ENCODE measurements around the gene EPHB1. TPM values are rescaled to one million over a fixed set of nuclear protein-coding genes. Genes with fewer than 3 reads are reported as not detected.

The EPHB1 gene
- total and polyA plus RNA-seq, 4 donors = 0.23 to 1.7 (median 0.52) TPM

DNA sequence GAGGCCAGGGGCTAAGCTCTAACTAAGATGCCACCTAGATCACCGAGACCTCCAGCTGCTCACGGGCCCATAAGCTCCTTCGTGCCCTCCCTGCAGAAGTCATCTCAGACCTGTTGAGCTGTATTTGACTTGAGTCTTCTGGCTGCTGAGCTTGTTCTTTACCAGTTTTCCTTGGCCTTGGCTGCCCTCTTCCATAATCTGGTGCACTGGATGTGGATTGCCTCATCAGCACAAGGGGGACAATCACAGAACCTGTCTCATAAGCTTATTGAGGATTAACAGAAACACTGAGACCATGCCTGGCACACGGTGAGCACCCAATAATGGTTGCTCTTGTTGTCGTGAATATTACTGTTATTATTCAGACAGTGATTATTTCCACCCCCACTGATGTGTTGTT, 101.1 kb downstream of the EPHB1 start:
- no peak overlapping the region for H3K4me3 ChIP-seq (ENCODE audit: low read depth in 1 of 3, low read length in 3 of 3)
- no peak overlapping the region for H3K9ac ChIP-seq (ENCODE audit: low read depth in 1 of 2, low read length in 2 of 2)
- H3K9me3 ChIP-seq (ENCODE audit: control insufficient read depth in 4 of 4, low read length in 3 of 4) = peaks cover 0 to 3% (median 2%) of the 10 kb centered on the region in 4 donors
- TF ChIP-seq, protein P1, sequence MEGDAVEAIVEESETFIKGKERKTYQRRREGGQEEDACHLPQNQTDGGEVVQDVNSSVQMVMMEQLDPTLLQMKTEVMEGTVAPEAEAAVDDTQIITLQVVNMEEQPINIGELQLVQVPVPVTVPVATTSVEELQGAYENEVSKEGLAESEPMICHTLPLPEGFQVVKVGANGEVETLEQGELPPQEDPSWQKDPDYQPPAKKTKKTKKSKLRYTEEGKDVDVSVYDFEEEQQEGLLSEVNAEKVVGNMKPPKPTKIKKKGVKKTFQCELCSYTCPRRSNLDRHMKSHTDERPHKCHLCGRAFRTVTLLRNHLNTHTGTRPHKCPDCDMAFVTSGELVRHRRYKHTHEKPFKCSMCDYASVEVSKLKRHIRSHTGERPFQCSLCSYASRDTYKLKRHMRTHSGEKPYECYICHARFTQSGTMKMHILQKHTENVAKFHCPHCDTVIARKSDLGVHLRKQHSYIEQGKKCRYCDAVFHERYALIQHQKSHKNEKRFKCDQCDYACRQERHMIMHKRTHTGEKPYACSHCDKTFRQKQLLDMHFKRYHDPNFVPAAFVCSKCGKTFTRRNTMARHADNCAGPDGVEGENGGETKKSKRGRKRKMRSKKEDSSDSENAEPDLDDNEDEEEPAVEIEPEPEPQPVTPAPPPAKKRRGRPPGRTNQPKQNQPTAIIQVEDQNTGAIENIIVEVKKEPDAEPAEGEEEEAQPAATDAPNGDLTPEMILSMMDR (IDR thresholded peaks at IDR 0.05; ENCODE audit: low read depth, low read length, missing input control) = no peak
- TF ChIP-seq GABPA (IDR thresholded peaks at IDR 0.05 in 1 of 2, conservative IDR thresholded peaks at IDR 0.05 in 1 of 2) = no peak
- no peak for TF ChIP-seq RAD21 (IDR thresholded peaks at IDR 0.05)
- TF ChIP-seq HNF4A (conservative IDR thresholded peaks at IDR 0.05) = no peak
- TF ChIP-seq ZBTB33 (IDR thresholded peaks at IDR 0.05) = no peak
- no peak for TF ChIP-seq HNF4G (IDR thresholded peaks at IDR 0.05)
- no peak for TF ChIP-seq TAF1 (conservative IDR thresholded peaks at IDR 0.05)
- TF ChIP-seq NR2F2 (IDR thresholded peaks at IDR 0.05) = no peak
- no peak for TF ChIP-seq RXRA (IDR thresholded peaks at IDR 0.05)
- no peak for TF ChIP-seq SP1 (IDR thresholded peaks at IDR 0.05)
- no peak for TF ChIP-seq YY1 (IDR thresholded peaks at IDR 0.05)
- no peak for TF ChIP-seq MAX (IDR thresholded peaks at IDR 0.05)
- no peak for TF ChIP-seq FOXA2 (IDR thresholded peaks at IDR 0.05)
- TF ChIP-seq FOXA1 (IDR thresholded peaks at IDR 0.05) = no peak
- TF ChIP-seq REST (IDR thresholded peaks at IDR 0.05) = no peak
- TF ChIP-seq JUND (IDR thresholded peaks at IDR 0.05) = no peak
- no peak for TF ChIP-seq EGR1 (IDR thresholded peaks at IDR 0.05; ENCODE audit: low read depth in 2 of 2)
- TF ChIP-seq, protein P2, sequence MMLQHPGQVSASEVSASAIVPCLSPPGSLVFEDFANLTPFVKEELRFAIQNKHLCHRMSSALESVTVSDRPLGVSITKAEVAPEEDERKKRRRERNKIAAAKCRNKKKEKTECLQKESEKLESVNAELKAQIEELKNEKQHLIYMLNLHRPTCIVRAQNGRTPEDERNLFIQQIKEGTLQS (IDR thresholded peaks at IDR 0.05) = no peak
- no peaks in the 10 kb centered on the region for H3K4me1 ChIP-seq (ENCODE audit: control insufficient read depth in 4 of 4, insufficient read depth in 4 of 4, low read length in 3 of 4)
- no peaks in the 10 kb centered on the region for H3K36me3 ChIP-seq (ENCODE audit: control insufficient read depth in 4 of 4, insufficient read depth in 3 of 4, low read depth in 1 of 4, low read length in 3 of 4)
- H3K27ac ChIP-seq (ENCODE audit: low read depth in 1 of 2, low read length in 2 of 2) = no peak overlapping the region
- H3K27me3 ChIP-seq (ENCODE audit: control insufficient read depth in 4 of 4, insufficient read depth in 4 of 4, low read length in 3 of 4) = no peaks in the 10 kb centered on the region
- WGBS = 92% methylated on average over 5 of the region's 5 CpGs
- DNase-seq (ENCODE audit: low spot score) = no peak
